GM08714 (cell line): ENCODE data around the gene GIMD1.

Experiments
- H3K4me3 ChIP-seq: fragments of 200-500 bp; sonication (Bioruptor generic); 2 replicates; pipeline ENCODE4 v1.5.1; 2014; ENCODE audit warnings: mild to moderate bottlenecking, low read length, inconsistent platforms
- ZNF274 ChIP-seq: IDR thresholded peaks from 2 replicates; pipeline ENCODE4 v1.6.1; 2012; ENCODE audit warnings: mild to moderate bottlenecking, low read depth, low read length

GIMD1 gene

GRCh38 chr4:106366026-106366425, 2.6 kb downstream of the GIMD1 start:
- TF ChIP-seq ZNF274, result no peak
- H3K4me3 ChIP-seq, result no peak overlapping the region

- TF ChIP-seq ZNF274, result no peak
- no peak overlapping the region for H3K4me3 ChIP-seq
These were observed 3.0 kb downstream of the GIMD1 start for GRCh38 chr4:106365613-106366012.

GRCh38 chr4:106364282-106364681, 4.3 kb downstream of the GIMD1 start:
- no peak for TF ChIP-seq ZNF274
- H3K4me3 ChIP-seq, result no peak overlapping the region

- no peak for TF ChIP-seq ZNF274
- no peak overlapping the region for H3K4me3 ChIP-seq
These were observed 6.3 kb downstream of the GIMD1 start for GRCh38 chr4:106362086-106362825.

- TF ChIP-seq ZNF274, result no peak
These were observed 9.7 kb downstream of the GIMD1 start for GRCh38 chr4:106358899-106359298.

GRCh38 chr4:106355193-106355592, 13.4 kb downstream of the GIMD1 start:
- no peak overlapping the region for H3K4me3 ChIP-seq
- TF ChIP-seq ZNF274, result no peak

More at GRCh38 chr4:106358899-106359298, 9.7 kb downstream of the GIMD1 start:
- no peak overlapping the region for H3K4me3 ChIP-seq

- no peak overlapping the region for H3K4me3 ChIP-seq
- TF ChIP-seq ZNF274, result no peak
These were observed 14.8 kb downstream of the GIMD1 start for GRCh38 chr4:106353786-106354185.

- H3K4me3 ChIP-seq, result no peak overlapping the region
- no peak for TF ChIP-seq ZNF274
These were observed 17.6 kb downstream of the GIMD1 start for GRCh38 chr4:106351016-106351415.

GRCh38 chr4:106347167-106347566, 21.4 kb downstream of the GIMD1 start:
- no peak overlapping the region for H3K4me3 ChIP-seq

GRCh38 chr4:106344647-106344970, 24.0 kb downstream of the GIMD1 start:
- no peak overlapping the region for H3K4me3 ChIP-seq
- TF ChIP-seq ZNF274, result no peak

More at GRCh38 chr4:106347167-106347566, 21.4 kb downstream of the GIMD1 start:
- no peak for TF ChIP-seq ZNF274

GRCh38 chr4:106343865-106344646, 24.5 kb downstream of the GIMD1 start:
- no peak overlapping the region for H3K4me3 ChIP-seq
- no peak for TF ChIP-seq ZNF274

GRCh38 chr4:106340774-106341173, 27.8 kb downstream of the GIMD1 start:
- TF ChIP-seq ZNF274, result no peak

GRCh38 chr4:106339431-106339830, 29.1 kb downstream of the GIMD1 start:
- TF ChIP-seq ZNF274, result no peak
- no peak overlapping the region for H3K4me3 ChIP-seq

More at GRCh38 chr4:106340774-106341173, 27.8 kb downstream of the GIMD1 start:
- no peak overlapping the region for H3K4me3 ChIP-seq

GRCh38 chr4:106338671-106339070, 29.9 kb downstream of the GIMD1 start:
- TF ChIP-seq ZNF274, result no peak
- H3K4me3 ChIP-seq, result no peak overlapping the region

- H3K4me3 ChIP-seq, result no peak overlapping the region
- no peak for TF ChIP-seq ZNF274
These were observed 30.7 kb downstream of the GIMD1 start for GRCh38 chr4:106337916-106338315.
